TTC549 (cell line): ENCODE data around the gene KRT39.
"Not testable (repeated sequence)": the region's sequence is repeated elsewhere in the genome, so short reads cannot be mapped to it uniquely, and the experiment has no call there.

Experiments used
- FAIRE-seq: peaks from 2 replicates; lab custom pipeline; 2012; peaks lifted over from hg19 to GRCh38; lab: Jason Lieb, UNC

KRT39 gene

GRCh38 chr17:40937384-40937819 is 29.3 kb downstream of the KRT39 start, which contains the start of gene KRT23:
Gene KRT23, minus strand, starts transcription at chr17:40937646. Its CDS starts 1,043 bp downstream, at chr17:40936603.
- no peak for FAIRE-seq

GRCh38 chr17:40936976-40937375 is 29.8 kb downstream of the KRT39 start:
- FAIRE-seq: no peak

GRCh38 chr17:40936437-40936971 is 30.2 kb downstream of the KRT39 start:
- FAIRE-seq: no peak

GRCh38 chr17:40935624-40936023 is 31.1 kb downstream of the KRT39 start:
- no peak for FAIRE-seq

GRCh38 chr17:40932608-40933007 is 34.1 kb downstream of the KRT39 start:
- no peak for FAIRE-seq

- FAIRE-seq: no peak
Measured at GRCh38 chr17:40931311-40931710, 35.4 kb downstream of the KRT39 start.

- no peak for FAIRE-seq
Measured at GRCh38 chr17:40926341-40926740, 40.4 kb downstream of the KRT39 start.

GRCh38 chr17:40922239-40922638 is 44.5 kb downstream of the KRT39 start:
- no peak for FAIRE-seq

- FAIRE-seq: no peak
Measured at GRCh38 chr17:40921026-40921425, 45.7 kb downstream of the KRT39 start.

- FAIRE-seq: not testable (repeated sequence)
Measured at GRCh38 chr17:40917116-40917515, 49.6 kb downstream of the KRT39 start.

GRCh38 chr17:40916366-40916765 is 50.4 kb downstream of the KRT39 start:
- no peak for FAIRE-seq

GRCh38 chr17:40915721-40916256 is 51.0 kb downstream of the KRT39 start:
- no peak for FAIRE-seq

GRCh38 chr17:40915199-40915661 is 51.5 kb downstream of the KRT39 start:
- no peak for FAIRE-seq

GRCh38 chr17:40914075-40914855 is 52.5 kb downstream of the KRT39 start:
- no peak for FAIRE-seq

- FAIRE-seq: no peak
Measured at GRCh38 chr17:40912486-40913210, 54.1 kb downstream of the KRT39 start.

- FAIRE-seq: no peak
Measured at GRCh38 chr17:40910441-40910841, 56.3 kb downstream of the KRT39 start.

GRCh38 chr17:40909755-40910154 is 57.0 kb downstream of the KRT39 start:
- FAIRE-seq: no peak

- no peak for FAIRE-seq
Measured at GRCh38 chr17:40909351-40909750, 57.4 kb downstream of the KRT39 start.
